SK-N-MC (cell line): ENCODE measurements around the gene CHD1L.

Experiments
- EZH2 ChIP-seq: fragments of 200-600 bp; sonication (generic); IDR thresholded peaks from one replicate; pipeline ENCODE4 v1.6.1; 2017; ENCODE audit warnings: antibody characterized with exemption
- FOXP2 ChIP-seq: optimal IDR thresholded peaks from 2 replicates; pipeline ENCODE3; 2011; ENCODE audit warnings: mild to moderate bottlenecking, moderate library complexity; ENCODE audit not compliant: insufficient read depth; ENCODE audit errors: extremely low read length, control extremely low read depth
- POLR2AphosphoS5 ChIP-seq: IDR thresholded peaks from 2 replicates; pipeline ENCODE4 v1.6.1; 2012; ENCODE audit warnings: mild to moderate bottlenecking, low read depth, low read length, borderline replicate concordance

DNA sequence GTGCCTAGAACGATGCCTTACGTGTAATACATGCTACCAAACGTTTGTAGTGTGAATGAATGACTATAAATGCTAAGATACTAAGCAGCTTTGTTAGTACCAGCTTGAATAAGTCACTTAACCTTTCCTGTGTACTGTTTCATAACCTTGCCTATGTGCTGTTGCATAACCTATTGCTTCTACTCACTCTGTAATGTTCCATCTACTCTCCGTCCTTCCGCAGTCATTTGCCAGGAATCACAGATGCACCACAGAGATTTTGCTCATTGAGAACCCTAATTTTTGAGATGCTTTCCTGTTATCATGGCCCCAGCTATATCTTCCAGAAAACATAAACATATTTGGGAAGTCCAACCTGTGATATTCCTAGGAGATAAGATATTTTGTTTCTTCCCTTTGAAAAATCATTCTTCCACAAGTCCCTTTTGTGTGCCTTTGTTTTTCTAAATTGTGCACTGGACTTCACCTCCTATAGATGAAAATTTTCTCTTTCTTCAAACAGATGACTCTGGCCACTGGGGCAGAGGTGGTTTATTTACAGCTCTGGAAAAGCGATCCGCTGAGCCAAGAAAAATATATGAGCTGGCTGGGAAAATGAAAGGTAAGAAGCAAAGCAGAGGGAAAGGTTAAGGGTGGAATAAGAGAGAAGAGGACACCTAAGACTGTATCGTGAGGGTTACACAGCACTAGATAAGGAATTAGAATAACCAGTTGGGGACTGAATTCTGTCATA, 44.8 kb downstream of the CHD1L start:
- no peak for TF ChIP-seq EZH2
- no peak for TF ChIP-seq POLR2AphosphoS5
- TF ChIP-seq FOXP2: no peak
